AG04449 (cell line): ENCODE data around the gene VPS11.

Source experiments
- CTCF ChIA-PET: fragments of 350-600 bp; formaldehyde crosslinking; extraction: SDS; loops from one replicate; lab custom pipeline; 2021; ENCODE audit warnings: antibody characterized with exemption; lab: Yijun Ruan, JAX
- POLR2A ChIA-PET: fragments of 400-600, 350-600 bp; formaldehyde crosslinking; extraction: SDS; loops from one replicate; lab custom pipeline; 2020; ENCODE audit warnings: antibody characterized with exemption, inconsistent platforms; lab: Yijun Ruan, JAX
- DNase-seq: peaks from one replicate; pipeline ENCODE4 v3.0.0-alpha.2; 2010; ENCODE audit warnings: low read depth, low spot score
- H3K4me3 ChIP-seq: 2 replicates; pipeline ENCODE4 v1.5.1; 2011; ENCODE audit warnings: low read depth, mild to moderate bottlenecking, control low read depth, low read length
- CTCF ChIP-seq: IDR thresholded peaks from one replicate; pipeline ENCODE4 v1.5.1; 2011; ENCODE audit warnings: mild to moderate bottlenecking, moderate library complexity, low read length, control low read depth, inconsistent platforms; ENCODE audit not compliant: insufficient read depth; ENCODE audit errors: missing control alignments

Gene VPS11

GRCh38 chr11:119027561-119028345 lies 39.9 kb upstream of the VPS11 start:
- ChIA-PET POLR2A (no interaction called here), CTCF (interaction anchor here (1.7 kb wide), 1 partner anchor 9 kb away, joined by 7 read pairs; the partner anchor contains the start of genes RPS25 and TRAPPC4)
- no peak for TF ChIP-seq CTCF

GRCh38 chr11:119028346-119029068 lies 39.1 kb upstream of the VPS11 start:
- CTCF ChIA-PET: interaction anchor here (1.7 to 3.4 kb wide), 2 partner anchors 10 to 14 kb away, joined by 7 to 38 read pairs; partner anchors contain the start of genes RPS25 and TRAPPC4
- no peak overlapping the region for H3K4me3 ChIP-seq
- no peak for TF ChIP-seq CTCF
- POLR2A ChIA-PET: no interaction called here
- no peak for DNase-seq

More at GRCh38 chr11:119027561-119028345, 39.9 kb upstream of the VPS11 start:
- H3K4me3 ChIP-seq: no peak overlapping the region
- DNase-seq: no peak

GRCh38 chr11:119029069-119029339 lies 38.6 kb upstream of the VPS11 start:
- no peak overlapping the region for H3K4me3 ChIP-seq
- no peak for TF ChIP-seq CTCF
- CTCF ChIA-PET: interaction anchor here (3.4 kb wide), 1 partner anchor 14 kb away, joined by 38 read pairs; no protein-coding TSS in a partner anchor
- POLR2A ChIA-PET: no interaction called here
- no peak for DNase-seq

- no peak for TF ChIP-seq CTCF
- ChIA-PET POLR2A (no interaction called here), CTCF (interaction anchor here (3.4 to 4.7 kb wide), 2 partner anchors 9 to 13 kb away, joined by 38 to 54 read pairs; partner anchors contain the start of genes RPS25 and TRAPPC4)
- peak overlapping the region; percentile 90; the same call in 1 of the 2 replicates for H3K4me3 ChIP-seq
- DNase-seq: no peak
Observed at GRCh38 chr11:119029340-119030028, 38.1 kb upstream of the VPS11 start.

- ChIA-PET CTCF (interaction anchor here (0.8 to 4.7 kb wide), 5 partner anchors 9 to 166 kb away, joined by 3 to 54 read pairs (median 34); partner anchors contain the start of genes RPS25 and TRAPPC4), POLR2A (no interaction called here)
- no peak for DNase-seq
- TF ChIP-seq CTCF: no peak
- H3K4me3 ChIP-seq: peak overlapping the region; percentile 90
Observed at GRCh38 chr11:119030029-119030328, 37.6 kb upstream of the VPS11 start.
